NCI-H446 treated with DMSO at 0.1 percent for 48 hours (cell line): ENCODE results near the gene SEMA6D.

Source experiments
- DNase-seq: peaks from one replicate; lab custom pipeline; 2025; lab: John Stamatoyannopoulos, UW

SEMA6D gene

GRCh38 chr15:47787875-47788274 is 70.6 kb downstream of the SEMA6D start:
- no peak for DNase-seq

GRCh38 chr15:47788685-47789084 is 71.4 kb downstream of the SEMA6D start:
- DNase-seq, result no peak

- no peak for DNase-seq
Observed at GRCh38 chr15:47791161-47791560, 73.9 kb downstream of the SEMA6D start.

- no peak for DNase-seq
Observed at GRCh38 chr15:47792231-47792630, 74.9 kb downstream of the SEMA6D start.

- no peak for DNase-seq
Observed at GRCh38 chr15:47794252-47794914, 77.1 kb downstream of the SEMA6D start.

GRCh38 chr15:47795864-47796263 is 78.6 kb downstream of the SEMA6D start:
- DNase-seq, result no peak

GRCh38 chr15:47796339-47796738 is 79.0 kb downstream of the SEMA6D start:
- DNase-seq, result no peak

GRCh38 chr15:47796830-47797229 is 79.5 kb downstream of the SEMA6D start:
- no peak for DNase-seq

- DNase-seq, result peak; percentile 36
Observed at GRCh38 chr15:47801522-47801921, 84.2 kb downstream of the SEMA6D start.

- no peak for DNase-seq
Observed at GRCh38 chr15:47802216-47802615, 84.9 kb downstream of the SEMA6D start.

- no peak for DNase-seq
Observed at GRCh38 chr15:47803767-47804166, 86.5 kb downstream of the SEMA6D start.

GRCh38 chr15:47804733-47805132 is 87.4 kb downstream of the SEMA6D start:
- DNase-seq, result no peak

- DNase-seq, result peak; percentile 36
Observed at GRCh38 chr15:47806008-47806407, 88.7 kb downstream of the SEMA6D start.

GRCh38 chr15:47811172-47811571 is 93.9 kb downstream of the SEMA6D start:
- DNase-seq, result no peak

- DNase-seq, result no peak
Observed at GRCh38 chr15:47812470-47812999, 95.2 kb downstream of the SEMA6D start.

- peak; percentile 21 for DNase-seq
Observed at GRCh38 chr15:47813748-47814384, 96.6 kb downstream of the SEMA6D start.

GRCh38 chr15:47814620-47815019 is 97.3 kb downstream of the SEMA6D start:
- DNase-seq, result no peak

GRCh38 chr15:47817969-47818548 is 100.8 kb downstream of the SEMA6D start:
- DNase-seq, result no peak

- DNase-seq, result no peak
Observed at GRCh38 chr15:47819158-47819557, 101.9 kb downstream of the SEMA6D start.

GRCh38 chr15:47820057-47820746 is 102.9 kb downstream of the SEMA6D start:
- peak; percentile 44 for DNase-seq

GRCh38 chr15:47820747-47821319 is 103.5 kb downstream of the SEMA6D start:
- DNase-seq, result peak; percentile 57

- DNase-seq, result no peak
Observed at GRCh38 chr15:47822048-47822447, 104.7 kb downstream of the SEMA6D start.
